Omental fat pad (tissue), 4 donors: ENCODE results near the gene FCER2. TPM values are rescaled to one million over a fixed set of nuclear protein-coding genes. Genes with fewer than 3 reads are reported as not detected.

Experiments
- ATAC-seq: fragments of 150-250 bp; one replicate; pipeline ENCODE4 v1.9.1; 2016; ENCODE audit warnings: mild to moderate bottlenecking, moderate library complexity; ENCODE audit not compliant: low FRiP score
- DNase-seq: peaks from one replicate; pipeline ENCODE4 v3.0.0-alpha.2; 2019; ENCODE audit warnings: low spot score
- CTCF ChIP-seq, 3 donors: fragments of 450-650 bp; IDR thresholded peaks; one replicate each; pipeline ENCODE4 v1.5.1; 2016 to 2017; ENCODE audit warnings: antibody characterized with exemption in 3 of 3, mild to moderate bottlenecking in 3 of 3, moderate library complexity in 2 of 3
- total RNA-seq, 4 donors: library from RNA; depleted of rRNA; stranded (reverse); fragments of >200 nt; gene quantifications; one replicate each; pipeline ENCODE4 v1.1.0, GENCODE V29; 2016

The FCER2 gene
- total RNA-seq, 4 donors from 2014 or later, result 0.65 to 1.8 (median 1.0) TPM

DNA sequence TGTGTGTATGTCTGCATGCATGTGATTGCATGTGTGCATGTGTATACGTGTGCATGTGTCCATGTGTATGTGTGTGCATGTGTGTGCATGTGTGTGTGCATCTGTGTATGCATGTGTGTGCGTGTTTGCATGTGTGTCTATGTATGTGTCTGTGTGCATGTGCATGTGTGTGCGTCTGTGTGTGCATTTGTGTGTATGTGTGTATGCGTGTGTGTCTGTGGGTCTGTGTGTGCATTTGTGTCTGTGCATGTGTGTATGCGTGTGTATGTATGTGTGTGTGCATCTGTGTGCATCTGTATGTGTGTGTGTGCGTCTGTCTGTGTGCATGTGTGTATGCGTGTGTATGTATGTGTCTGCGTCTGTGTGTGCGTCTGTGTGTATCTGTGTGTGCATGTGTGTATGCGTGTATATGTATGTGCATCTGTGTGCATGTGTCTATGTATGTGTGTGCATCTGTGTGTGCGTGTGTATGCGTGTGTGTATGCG, 62.0 kb downstream of the FCER2 start:
- DNase-seq (no peak), ATAC-seq (no peak)
- no peak for TF ChIP-seq CTCF (IDR thresholded peaks at IDR 0.05)

GRCh38 chr19:7638802-7639465, 63.0 kb downstream of the FCER2 start:
- TF ChIP-seq CTCF (IDR thresholded peaks at IDR 0.05), result no peak
- ATAC-seq, result no peak
- no peak for DNase-seq

Other genes with a start within 250 kb of the FCER2 start
- gene PEX11G, start 213.1 kb downstream of the FCER2 start, total RNA-seq, result 1 to 10 TPM; 4.4 to 9.9 (median 4.7) TPM
- gene ZNF358, start 186.0 kb downstream of the FCER2 start, total RNA-seq, result 10 to 100 TPM; 31.9 to 49.8 (median 36.6) TPM
- gene MCOLN1, start 179.5 kb downstream of the FCER2 start, total RNA-seq, result 10 to 100 TPM; 24.5 to 41.1 (median 31.9) TPM
- gene PNPLA6, start 166.4 kb downstream of the FCER2 start, total RNA-seq, result 10 to 100 TPM; 50.3 to 92.4 (median 64.6) TPM
- 1 to 10 TPM in 1 of 4 donors, under 1 TPM in 2, not detected in 1; 0.36 to 1.0 (median 0.69) TPM for gene CAMSAP3, start 106.3 kb downstream of the FCER2 start, total RNA-seq
- gene XAB2, start 72.6 kb downstream of the FCER2 start, total RNA-seq, result 10 to 100 TPM; 22.5 to 37.0 (median 27.8) TPM
- 10 to 100 TPM; 11.2 to 22.8 (median 17.0) TPM for gene PET100, start 72.3 kb downstream of the FCER2 start, total RNA-seq
- gene PCP2, start 68.4 kb downstream of the FCER2 start, total RNA-seq, result not detected
- gene STXBP2, start 65.0 kb downstream of the FCER2 start, total RNA-seq, result 10 to 100 TPM; 29.7 to 46.1 (median 37.7) TPM
- gene RETN, start 33.1 kb downstream of the FCER2 start, total RNA-seq, result 1 to 10 TPM in 1 of 4 donors, not detected in 3; 1.6 TPM
- gene MCEMP1, start 25.0 kb downstream of the FCER2 start, total RNA-seq, result 1 to 10 TPM; 2.2 to 6.5 (median 3.4) TPM
- 10 to 100 TPM; 54.1 to 83.6 (median 76.7) TPM for gene TRAPPC5, start 21.3 kb downstream of the FCER2 start, total RNA-seq
- gene CLEC4G, start 30.0 kb upstream of the FCER2 start, total RNA-seq, result 1 to 10 TPM; 2.3 to 9.3 (median 6.0) TPM
- gene CD209, start 45.4 kb upstream of the FCER2 start, total RNA-seq, result 10 to 100 TPM; 12.7 to 21.8 (median 17.2) TPM
- gene CLEC4M, start 61.1 kb upstream of the FCER2 start, total RNA-seq, result under 1 TPM in 2 of 4 donors, not detected in 2; 0.56 to 0.93 TPM
- gene EVI5L, start 128.1 kb upstream of the FCER2 start, total RNA-seq, result 10 to 100 TPM in 1 of 4 donors, 1 to 10 TPM in 3; 6.9 to 10.8 (median 7.9) TPM
- gene PRR36, start 172.3 kb upstream of the FCER2 start, total RNA-seq, result not detected
- 1 to 10 TPM in 3 of 4 donors, under 1 TPM in 1; 0.79 to 6.5 (median 3.0) TPM for gene LRRC8E, start 186.4 kb upstream of the FCER2 start, total RNA-seq
- 10 to 100 TPM; 12.9 to 13.7 (median 13.6) TPM for gene MAP2K7, start 201.7 kb upstream of the FCER2 start, total RNA-seq
- gene TGFBR3L, start 212.7 kb upstream of the FCER2 start, total RNA-seq, result not detected
- 10 to 100 TPM in 3 of 4 donors, 1 to 10 TPM in 1; 4.7 to 13.1 (median 12.3) TPM for gene SNAPC2, start 218.2 kb upstream of the FCER2 start, total RNA-seq
- gene CTXN1, start 224.0 kb upstream of the FCER2 start, total RNA-seq, result 1 to 10 TPM in 3 of 4 donors, not detected in 1; 1.6 to 3.7 (median 2.0) TPM
- 10 to 100 TPM; 44.3 to 53.3 (median 47.6) TPM for gene TIMM44, start 241.5 kb upstream of the FCER2 start, total RNA-seq